A549 treated with Mapracorat at 1 μM for 4 hours (cell line): ENCODE results near the gene ZBED6. TPM values are rescaled to one million over a fixed set of nuclear protein-coding genes. Genes with fewer than 3 reads are reported as not detected.

ENCODE experiments used
- total RNA-seq: library from RNA; stranded (reverse); fragments of 200-300 nt; extraction: Qiagen RNA extraction; gene quantifications from 5 replicates; pipeline ENCODE4 v1.2.3, GENCODE V29; 2022

Gene ZBED6, protein sequence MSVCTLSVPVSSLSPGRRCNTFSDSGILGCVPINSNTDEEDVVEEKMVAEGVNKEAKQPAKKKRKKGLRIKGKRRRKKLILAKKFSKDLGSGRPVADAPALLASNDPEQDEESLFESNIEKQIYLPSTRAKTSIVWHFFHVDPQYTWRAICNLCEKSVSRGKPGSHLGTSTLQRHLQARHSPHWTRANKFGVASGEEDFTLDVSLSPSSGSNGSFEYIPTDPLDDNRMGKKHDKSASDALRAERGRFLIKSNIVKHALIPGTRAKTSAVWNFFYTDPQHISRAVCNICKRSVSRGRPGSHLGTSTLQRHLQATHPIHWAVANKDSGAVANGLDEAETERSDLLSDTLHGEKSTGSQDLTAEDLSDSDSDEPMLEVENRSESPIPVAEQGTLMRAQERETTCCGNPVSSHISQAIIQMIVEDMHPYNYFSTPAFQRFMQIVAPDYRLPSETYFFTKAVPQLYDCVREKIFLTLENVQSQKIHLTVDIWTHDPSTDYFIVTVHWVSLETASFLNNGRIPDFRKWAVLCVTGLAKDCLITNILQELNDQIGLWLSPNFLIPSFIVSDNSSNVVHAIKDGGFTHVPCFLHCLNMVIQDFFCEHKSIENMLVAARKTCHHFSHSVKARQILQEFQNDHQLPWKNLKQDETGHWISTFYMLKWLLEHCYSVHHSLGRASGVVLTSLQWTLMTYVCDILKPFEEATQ (N-terminal part only)
- 1.1 to 4.7 TPM (median 3.5 TPM) in 5 replicates for total RNA-seq

DNA sequence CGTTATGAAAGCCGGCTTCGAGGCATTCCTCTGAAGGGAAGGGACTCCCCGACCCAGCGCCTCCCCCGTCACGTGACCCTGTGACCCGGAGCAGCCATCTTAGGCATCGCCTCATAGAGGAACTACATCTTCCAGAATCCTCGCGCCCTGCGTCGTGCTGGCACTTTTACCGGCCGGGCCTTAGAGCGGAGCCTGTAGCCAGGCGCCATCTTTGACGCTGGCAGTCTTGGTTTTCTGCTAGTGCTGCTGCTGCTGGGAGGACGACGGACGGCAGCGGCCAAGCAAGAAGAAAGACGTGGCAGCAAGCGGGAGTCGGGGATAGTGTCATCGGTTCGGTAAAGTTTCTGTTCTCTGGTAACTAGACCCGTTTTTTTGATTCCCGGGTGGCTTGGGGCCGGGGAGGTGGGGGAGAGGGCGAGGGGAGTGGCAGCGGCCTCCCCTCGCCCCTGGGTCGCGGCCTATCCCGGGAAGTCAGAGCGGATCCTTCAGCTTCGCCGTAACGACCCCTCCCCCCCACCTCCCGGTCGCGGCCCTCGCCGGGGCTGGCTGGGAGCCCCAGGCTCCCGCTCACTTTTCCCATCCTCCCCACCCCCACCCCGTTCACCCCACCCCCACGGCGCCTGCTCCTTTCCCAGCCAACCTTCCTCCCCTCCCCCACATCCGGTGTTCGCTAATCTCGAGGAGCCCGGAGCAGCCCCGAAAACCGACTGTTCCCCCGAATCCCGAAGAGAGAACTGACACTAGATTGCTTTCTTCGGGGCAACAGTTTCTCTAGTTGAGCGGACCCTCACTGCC, at the start of gene ZBED6, which contains the start of gene ZC3H11A:
Gene ZBED6 (plus strand): TSS at position 183 of the 795 bp plus-strand sequence. CDS start 1,900 bp downstream, outside the sequence.
Gene ZC3H11A (plus strand): TSS at position 183 of the 795 bp plus-strand sequence. CDS start 21,448 bp downstream, outside the sequence.

DNA sequence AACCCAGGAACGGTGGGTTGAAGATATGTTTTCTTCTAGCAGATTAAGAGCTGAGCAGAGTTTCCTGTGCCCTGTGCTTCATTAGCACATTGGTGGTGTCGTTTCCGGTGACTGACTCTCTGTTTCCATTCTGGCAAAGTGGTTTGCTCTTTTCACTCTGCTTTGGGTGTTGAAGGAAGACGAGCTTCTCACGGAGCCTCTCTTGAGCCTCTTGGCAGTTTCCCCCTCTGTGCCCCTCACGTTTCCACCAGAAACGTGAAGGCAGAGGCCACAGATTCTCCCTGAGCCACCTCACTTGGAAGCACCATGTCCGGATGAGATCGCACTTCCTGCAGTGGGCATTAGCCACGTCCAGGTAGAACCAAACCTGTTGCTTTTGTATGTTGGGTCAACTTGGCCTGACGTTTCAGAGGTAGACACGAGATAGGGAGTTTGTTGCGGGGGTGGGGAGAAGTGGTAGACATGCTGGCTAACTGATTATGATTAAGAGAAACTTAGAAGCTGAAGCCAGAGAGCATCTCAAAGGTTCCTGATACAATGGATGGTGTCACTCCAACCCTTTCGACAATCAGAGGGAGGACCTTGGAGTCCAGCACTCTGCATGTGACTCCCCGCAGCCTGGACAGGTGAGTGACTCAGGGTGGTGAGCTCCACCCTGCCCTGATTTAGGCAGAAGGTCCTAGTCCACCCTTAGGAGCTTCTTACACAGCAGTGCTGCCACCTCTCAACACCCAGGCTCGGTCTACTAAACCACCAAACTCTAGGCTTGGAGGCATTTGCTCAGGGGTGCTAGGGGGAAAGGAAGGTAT, 30.2 kb upstream of the ZBED6 start, which contains the start of gene LAX1:
Gene LAX1 (plus strand): TSS at position 155 of the 809 bp plus-strand sequence. CDS start 383 bp downstream, at position 538.

Other genes starting within 250 kb of the ZBED6 start
- gene ATP2B4, start 168.8 kb upstream of the ZBED6 start, total RNA-seq = 14.2 to 23.0 TPM (median 19.8 TPM) in 5 replicates
- gene LAX1, start 30.4 kb upstream of the ZBED6 start, total RNA-seq = not detected in 5 replicates
- 38.0 to 50.1 TPM (median 39.8 TPM) in 5 replicates for gene ZC3H11A, start within 50 bp of the ZBED6 start, total RNA-seq
- 168 to 264 TPM (median 241 TPM) in 5 replicates for gene SNRPE, start 66.0 kb downstream of the ZBED6 start, total RNA-seq